ENCODE measurements around the gene DGKI. TPM values are rescaled to one million over a fixed set of nuclear protein-coding genes. Genes with fewer than 3 reads are reported as not detected.

Gene DGKI
- total and polyA plus RNA-seq, 2 of the 4 experiments (the other 2 are of a cell fraction), result 3.9 to 15.8 TPM

- H2BK15ac ChIP-seq (ENCODE audit: low read depth, low read length), result no peak overlapping the region
- H3K27me3 ChIP-seq (ENCODE audit: control insufficient read depth, insufficient read depth, low read length), result no peaks in the 10 kb centered on the region
- peaks cover 5% of the 10 kb centered on the region; the same call in 1 of the 2 replicates for H3K9me1 ChIP-seq (ENCODE audit: insufficient read depth, low read length)
- H2BK5ac ChIP-seq (ENCODE audit: low read depth, low read length, poor library complexity, severe bottlenecking), result no peak overlapping the region
- no peak overlapping the region for H2AK9ac ChIP-seq (replicated peaks; ENCODE audit: low read depth, low read length, poor library complexity)
- BruUV-seq (replicated peaks), result no TSS peak
- no peak overlapping the region; the same call in 1 of the 2 replicates for H3K14ac ChIP-seq (replicated peaks; ENCODE audit: low read depth, low read length)
- no peak overlapping the region for H3K4me2 ChIP-seq (ENCODE audit: low read depth, low read length)
- TF ChIP-seq RAD21 (IDR thresholded peaks at IDR 0.05; ENCODE audit: low read length) (no peak), MAFK (IDR thresholded peaks at IDR 0.05; ENCODE audit: low read depth, low read length) (no peak), CTCF (conservative IDR thresholded peaks at IDR 0.05; ENCODE audit: low read depth, low read length) (no peak), BHLHE40 (IDR thresholded peaks at IDR 0.05; ENCODE audit: low read depth, low read length) (no peak), CHD1 (IDR thresholded peaks at IDR 0.05; ENCODE audit: low read depth, low read length) (no peak), MXI1 (IDR thresholded peaks at IDR 0.05; ENCODE audit: borderline replicate concordance, low read depth, low read length) (no peak), MAZ (IDR thresholded peaks at IDR 0.05; ENCODE audit: borderline replicate concordance, low read depth, low read length) (no peak), ELK1 (IDR thresholded peaks at IDR 0.05; ENCODE audit: borderline replicate concordance, low read depth, low read length) (no peak), POLR2A (IDR thresholded peaks at IDR 0.05; ENCODE audit: low read depth, low read length) (no peak), RFX5 (IDR thresholded peaks at IDR 0.05; ENCODE audit: low read depth, low read length) (no peak), CEBPB (IDR thresholded peaks at IDR 0.05; ENCODE audit: low read depth, low read length) (no peak)
- no peak for ATAC-seq (ENCODE audit: low read depth)
- intact Hi-C loops (cut with micrococcal nuclease), result no loop called here
- in situ Hi-C loops (cut with MboI; ENCODE audit: low sequenced_read_pairs), result no loop called here
- no peak overlapping the region for H3K18ac ChIP-seq (ENCODE audit: low read depth, low read length)
- no peak overlapping the region for H2BK20ac ChIP-seq (ENCODE audit: low read depth, low read length)
- no peak overlapping the region for H3K56ac ChIP-seq (ENCODE audit: extremely low read depth, insufficient read depth, low read length)
- H4K8ac ChIP-seq (ENCODE audit: low read depth in 2 of 2, low read length in 2 of 2), result no peak overlapping the region
- H3K27ac ChIP-seq (ENCODE audit: insufficient read depth, low read length), result no peak overlapping the region
- no peaks in the 10 kb centered on the region for H4K20me1 ChIP-seq (ENCODE audit: insufficient read depth, low read length)
- dilution Hi-C loops (cut with HindIII; ENCODE audit: low sequenced_read_pairs, unreplicated experiment), result no loop called here
- H3K4me3 ChIP-seq (ENCODE audit: insufficient read depth, low read depth, low read length), result no peak overlapping the region
- no peak overlapping the region for H3K23ac ChIP-seq (ENCODE audit: low read depth, low read length)
- H2AFZ ChIP-seq (replicated peaks; ENCODE audit: low read length, poor library complexity), result no peak overlapping the region
- no peak overlapping the region for H4K91ac ChIP-seq (ENCODE audit: insufficient read depth, low read depth, low read length)
- no peaks in the 10 kb centered on the region for H3K36me3 ChIP-seq (ENCODE audit: control insufficient read depth, insufficient read depth, low read length)
- ChIA-PET CTCF (interaction anchor here (0.6 kb wide), 1 partner anchor 736 kb away, joined by 3 read pairs; no protein-coding TSS in a partner anchor), POLR2A (ENCODE audit: unreplicated experiment) (no interaction called here)
- no CpG with 5 or more reads among the region's 2 CpGs for WGBS, 2 experiments (ENCODE audit: extremely low coverage in 2 of 2, insufficient read length in 1 of 2)
- no peaks in the 10 kb centered on the region for H3K9me3 ChIP-seq (ENCODE audit: control insufficient read depth, insufficient read depth, low read length)
- peaks cover 10% of the 10 kb centered on the region for H3K4me1 ChIP-seq (ENCODE audit: control insufficient read depth, insufficient read depth, low read length)
- H3K9ac ChIP-seq (ENCODE audit: low read depth, low read length), result no peak overlapping the region
- no peak overlapping the region for H2AK5ac ChIP-seq (ENCODE audit: low read depth, low read length)
- peaks cover 0 to 3% of the 10 kb centered on the region in 2 experiments; a peak in 1 of 4 replicates for H3K79me1 ChIP-seq (ENCODE audit: low read depth in 1 of 2, low read length in 2 of 2)
- H3K4ac ChIP-seq (ENCODE audit: low read depth, low read length), result no peak overlapping the region
- H2BK120ac ChIP-seq (ENCODE audit: low read depth, low read length), result no peak overlapping the region
- no peak for DNase-seq
- H4K5ac ChIP-seq (ENCODE audit: low read depth, low read length), result no peak overlapping the region
Observed at GRCh38 chr7:137418841-137419240, 427.9 kb downstream of the DGKI start.
